K562 (cell line): ENCODE results near the gene GPATCH3. TPM values are rescaled to one million over a fixed set of nuclear protein-coding genes. Genes with fewer than 3 reads are reported as not detected.

Experiments used
- CCNT2 ChIP-seq: IDR thresholded peaks from 2 replicates; pipeline ENCODE4 v1.6.1; 2011; ENCODE audit warnings: borderline replicate concordance, low read depth, mild to moderate bottlenecking, moderate library complexity, mixed read lengths, low read length; ENCODE audit not compliant: insufficient read length; ENCODE audit errors: extremely low read depth
- E2F3 ChIP-seq: fragments of 250-450 bp; sonication (Bioruptor Pico); IDR thresholded peaks from 2 replicates; pipeline ENCODE4 v1.4.0; 2020; ENCODE audit warnings: mild to moderate bottlenecking
- ELK3 ChIP-seq: fragments of 450-650 bp; formaldehyde crosslinking; IDR thresholded peaks from 2 replicates; pipeline ENCODE4 v1.4.0; 2020; ENCODE audit warnings: mild to moderate bottlenecking
- FOXA3 ChIP-seq, 2 experiments: fragments of 450-650 bp in 1 of 2; sonication (generic) in 1 of 2; formaldehyde crosslinking; IDR thresholded peaks in 1 of 2; conservative IDR thresholded peaks in 1 of 2; 2 replicates each; pipeline versions ENCODE4 v1.4.0 to v1.8.0; 2020 to 2022; ENCODE audit warnings: mild to moderate bottlenecking in 2 of 2, missing genetic modification reagents in 1 of 2
- FOXK1 ChIP-seq: sonication (generic); formaldehyde crosslinking; IDR thresholded peaks from 2 replicates; pipeline ENCODE4 v1.8.0; 2022; ENCODE audit warnings: missing genetic modification reagents, mild to moderate bottlenecking, borderline replicate concordance
- GABPB1 ChIP-seq: sonication (generic); formaldehyde crosslinking; IDR thresholded peaks from 2 replicates; pipeline ENCODE4 v1.8.0; 2022; ENCODE audit warnings: mild to moderate bottlenecking, missing genetic modification reagents
- GTF2A2 ChIP-seq: IDR thresholded peaks from 2 replicates; pipeline ENCODE4 v1.6.1; 2016; ENCODE audit warnings: mild to moderate bottlenecking, missing genetic modification characterization, missing compliant biosample characterization
- HMGXB4 ChIP-seq: sonication (generic); formaldehyde crosslinking; IDR thresholded peaks from 2 replicates; pipeline ENCODE4 v1.8.1; 2023; ENCODE audit warnings: mild to moderate bottlenecking, missing genetic modification reagents
- MEF2D ChIP-seq: conservative IDR thresholded peaks from 2 replicates; pipeline ENCODE4 v1.6.1; 2016; ENCODE audit warnings: low read depth, missing genetic modification characterization, missing compliant biosample characterization
- POLR2AphosphoS2 ChIP-seq: IDR thresholded peaks from 2 replicates; pipeline ENCODE4 v1.6.1; 2012; ENCODE audit warnings: low read length, improper control_type of control experiment
- RBM22 ChIP-seq: fragments of 200-400 bp; formaldehyde crosslinking; IDR thresholded peaks from 2 replicates; pipeline ENCODE4 v1.6.1; 2018; ENCODE audit warnings: low read length, low read depth; ENCODE audit not compliant: poor library complexity, severe bottlenecking
- RBM25 ChIP-seq: fragments of 200-400 bp; formaldehyde crosslinking; IDR thresholded peaks from 2 replicates; pipeline ENCODE4 v1.6.1; 2018; ENCODE audit warnings: low read length, low read depth, moderate library complexity; ENCODE audit not compliant: severe bottlenecking
- TEAD4 ChIP-seq, 2 experiments: sonication (generic) in 1 of 2; formaldehyde crosslinking in 1 of 2; IDR thresholded peaks; 2 replicates each; pipeline versions ENCODE4 v1.6.1 to v1.8.0; 2012 to 2022; ENCODE audit warnings: borderline replicate concordance in 1 of 2, inconsistent platforms in 1 of 2, low read length in 1 of 2, mild to moderate bottlenecking in 1 of 2, missing genetic modification reagents in 1 of 2
- TGIF2 ChIP-seq: sonication (generic); formaldehyde crosslinking; IDR thresholded peaks from 2 replicates; pipeline ENCODE4 v1.8.1; 2022; ENCODE audit warnings: mild to moderate bottlenecking, missing genetic modification reagents, moderate library complexity
- THAP12 ChIP-seq: fragments of 250-450 bp; sonication (Bioruptor Pico); IDR thresholded peaks from 2 replicates; pipeline ENCODE4 v1.9.0; 2021; ENCODE audit warnings: mild to moderate bottlenecking, inconsistent platforms
- YY1 ChIP-seq, 3 experiments: IDR thresholded peaks; 2 replicates each; pipeline ENCODE4 v1.6.1; 2011; ENCODE audit warnings: low read length in 2 of 3, mild to moderate bottlenecking in 2 of 3, moderate library complexity in 2 of 3, borderline replicate concordance in 1 of 3, control low read depth in 1 of 3, low read depth in 1 of 3; ENCODE audit not compliant: insufficient read depth in 3 of 3, insufficient replicate concordance in 2 of 3, control insufficient read depth in 1 of 3, insufficient read length in 1 of 3; ENCODE audit errors: extremely low read depth in 1 of 3
- polyA plus RNA-seq, 8 experiments: library from polyadenylated mRNA; depleted of rRNA in 4 of 8; stranded (reverse) in 5 of 8; unstranded in 3 of 8; fragments of >200 nt; fragmentation: Nextera tagmentation in 2 of 8; fragmentation: Illumina TruSeq in 1 of 8; extraction: Ambion mirVana in 2 of 8; extraction: Trizol in 1 of 8; gene quantifications; 2 replicates each; pipeline versions ENCODE4 v1.2.1 to v1.2.3, GENCODE V29; 2011 to 2014; ENCODE audit warnings: inconsistent platforms in 1 of 8, missing spikeins in 1 of 8
- total RNA-seq, 7 experiments: library from RNA; depleted of rRNA in 6 of 7; stranded (reverse); fragments of >200 nt in 6 of 7; fragmentation: Illumina TruSeq in 2 of 7; extraction: Trizol in 2 of 7; gene quantifications; 2 replicates each; pipeline versions ENCODE4 v1.2.1 to v1.2.3, GENCODE V29; 2011 to 2021; ENCODE audit warnings: low replicate concordance in 1 of 7

GPATCH3 gene
- total and polyA plus RNA-seq, 9 of the 15 experiments (the other 6 are each of a cell fraction or from before 2014, with no cell fraction given): 1.6 to 23.0 (median 13.3) TPM

- peak; percentile 49 for TF ChIP-seq RBM22
- peak; percentile 90 for TF ChIP-seq E2F3 (CRISPR knock-in tag)
- peak; percentile 93 for TF ChIP-seq GABPB1 (CRISPR knock-in tag)
- TF ChIP-seq MEF2D (tag): 0 out of 2 replicates have a peak, but pooled peaks have one; percentile 31
- TF ChIP-seq HMGXB4 (CRISPR knock-in tag): peak; percentile 79; the same call in 1 of the 2 replicates
- TF ChIP-seq TGIF2: no peak
- TF ChIP-seq ELK3: no peak
- peak in 1 of 2 experiments; percentile 38; a peak in 1 of 4 replicates for TF ChIP-seq FOXA3 (CRISPR knock-in tag; conservative IDR thresholded peaks at IDR 0.05 in 1 of 2, IDR thresholded peaks at IDR 0.05 in 1 of 2)
- peak; percentile 87 for TF ChIP-seq CCNT2
- TF ChIP-seq TEAD4 (IDR thresholded peaks at IDR 0.05; ENCODE audit: low read length): peak; percentile 49; the same call in 1 of the 2 replicates
- TF ChIP-seq TEAD4 (CRISPR knock-in tag; IDR thresholded peaks at IDR 0.05; ENCODE audit: borderline replicate concordance): peak; percentile 87; the same call in 1 of the 2 replicates
- TF ChIP-seq POLR2AphosphoS2: 0 out of 2 replicates have a peak, but pooled peaks have one; percentile 43
- TF ChIP-seq RBM25: peak; percentile 90
- peak; percentile 89; the same call in 1 of the 2 replicates for TF ChIP-seq FOXK1 (CRISPR knock-in tag)
- TF ChIP-seq THAP12: peak; percentile 92
- TF ChIP-seq GTF2A2: no peak
- peak in 1 of 3 experiments; percentile 58 for TF ChIP-seq YY1 (IDR thresholded peaks at IDR 0.05; ENCODE audit: borderline replicate concordance in 1 of 3, control insufficient read depth in 1 of 3, extremely low read depth in 1 of 3, insufficient read depth in 3 of 3, insufficient read length in 1 of 3, insufficient replicate concordance in 2 of 3, low read depth in 1 of 3, low read length in 2 of 3)
These were observed 21.5 kb upstream of the GPATCH3 start, which contains the start of gene NUDC (continued) for GRCh38 chr1:26921540-26922430.
